ENCODE results near the gene SREBF2.

The SREBF2 gene

DNA sequence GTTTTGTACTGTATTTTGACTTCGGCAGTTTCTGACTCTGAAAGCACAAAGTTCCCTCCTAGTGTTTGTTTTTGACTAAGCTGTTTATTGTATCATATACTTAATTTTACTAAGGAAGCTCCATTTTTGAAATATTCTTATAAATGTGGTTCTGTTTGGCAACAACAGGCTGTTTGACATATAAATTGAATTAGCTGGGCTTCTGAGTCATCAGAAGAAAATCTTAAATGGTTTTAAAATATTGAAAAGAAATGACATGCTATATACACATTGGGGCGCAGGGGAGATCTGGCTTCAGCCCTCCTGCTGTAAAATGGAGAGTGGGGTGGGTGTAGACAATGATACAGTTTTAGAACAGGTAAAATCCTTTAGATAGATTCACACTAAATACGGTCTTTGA is 43.4 kb downstream of the SREBF2 start:
- no peaks in the 10 kb centered on the region for H3K27me3 ChIP-seq (ENCODE audit: insufficient read depth, poor library complexity, severe bottlenecking)
- DNase-seq (ENCODE audit: low read depth in 1 of 2, low spot score in 1 of 2), result no peak
- H3K27ac ChIP-seq (replicated peaks), result no peak overlapping the region
- TF ChIP-seq POLR2AphosphoS5 (IDR thresholded peaks at IDR 0.05; ENCODE audit: low read depth) (no peak), SPI1 (IDR thresholded peaks at IDR 0.05; ENCODE audit: borderline replicate concordance, low read depth) (no peak), GABPA (IDR thresholded peaks at IDR 0.05; ENCODE audit: low read depth) (no peak)
- TF ChIP-seq, protein P1, sequence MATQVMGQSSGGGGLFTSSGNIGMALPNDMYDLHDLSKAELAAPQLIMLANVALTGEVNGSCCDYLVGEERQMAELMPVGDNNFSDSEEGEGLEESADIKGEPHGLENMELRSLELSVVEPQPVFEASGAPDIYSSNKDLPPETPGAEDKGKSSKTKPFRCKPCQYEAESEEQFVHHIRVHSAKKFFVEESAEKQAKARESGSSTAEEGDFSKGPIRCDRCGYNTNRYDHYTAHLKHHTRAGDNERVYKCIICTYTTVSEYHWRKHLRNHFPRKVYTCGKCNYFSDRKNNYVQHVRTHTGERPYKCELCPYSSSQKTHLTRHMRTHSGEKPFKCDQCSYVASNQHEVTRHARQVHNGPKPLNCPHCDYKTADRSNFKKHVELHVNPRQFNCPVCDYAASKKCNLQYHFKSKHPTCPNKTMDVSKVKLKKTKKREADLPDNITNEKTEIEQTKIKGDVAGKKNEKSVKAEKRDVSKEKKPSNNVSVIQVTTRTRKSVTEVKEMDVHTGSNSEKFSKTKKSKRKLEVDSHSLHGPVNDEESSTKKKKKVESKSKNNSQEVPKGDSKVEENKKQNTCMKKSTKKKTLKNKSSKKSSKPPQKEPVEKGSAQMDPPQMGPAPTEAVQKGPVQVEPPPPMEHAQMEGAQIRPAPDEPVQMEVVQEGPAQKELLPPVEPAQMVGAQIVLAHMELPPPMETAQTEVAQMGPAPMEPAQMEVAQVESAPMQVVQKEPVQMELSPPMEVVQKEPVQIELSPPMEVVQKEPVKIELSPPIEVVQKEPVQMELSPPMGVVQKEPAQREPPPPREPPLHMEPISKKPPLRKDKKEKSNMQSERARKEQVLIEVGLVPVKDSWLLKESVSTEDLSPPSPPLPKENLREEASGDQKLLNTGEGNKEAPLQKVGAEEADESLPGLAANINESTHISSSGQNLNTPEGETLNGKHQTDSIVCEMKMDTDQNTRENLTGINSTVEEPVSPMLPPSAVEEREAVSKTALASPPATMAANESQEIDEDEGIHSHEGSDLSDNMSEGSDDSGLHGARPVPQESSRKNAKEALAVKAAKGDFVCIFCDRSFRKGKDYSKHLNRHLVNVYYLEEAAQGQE (IDR thresholded peaks at IDR 0.05; ENCODE audit: insufficient replicate concordance, low read depth), result no peak
- TF ChIP-seq, protein P2, sequence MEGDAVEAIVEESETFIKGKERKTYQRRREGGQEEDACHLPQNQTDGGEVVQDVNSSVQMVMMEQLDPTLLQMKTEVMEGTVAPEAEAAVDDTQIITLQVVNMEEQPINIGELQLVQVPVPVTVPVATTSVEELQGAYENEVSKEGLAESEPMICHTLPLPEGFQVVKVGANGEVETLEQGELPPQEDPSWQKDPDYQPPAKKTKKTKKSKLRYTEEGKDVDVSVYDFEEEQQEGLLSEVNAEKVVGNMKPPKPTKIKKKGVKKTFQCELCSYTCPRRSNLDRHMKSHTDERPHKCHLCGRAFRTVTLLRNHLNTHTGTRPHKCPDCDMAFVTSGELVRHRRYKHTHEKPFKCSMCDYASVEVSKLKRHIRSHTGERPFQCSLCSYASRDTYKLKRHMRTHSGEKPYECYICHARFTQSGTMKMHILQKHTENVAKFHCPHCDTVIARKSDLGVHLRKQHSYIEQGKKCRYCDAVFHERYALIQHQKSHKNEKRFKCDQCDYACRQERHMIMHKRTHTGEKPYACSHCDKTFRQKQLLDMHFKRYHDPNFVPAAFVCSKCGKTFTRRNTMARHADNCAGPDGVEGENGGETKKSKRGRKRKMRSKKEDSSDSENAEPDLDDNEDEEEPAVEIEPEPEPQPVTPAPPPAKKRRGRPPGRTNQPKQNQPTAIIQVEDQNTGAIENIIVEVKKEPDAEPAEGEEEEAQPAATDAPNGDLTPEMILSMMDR (IDR thresholded peaks at IDR 0.05; ENCODE audit: insufficient read depth, low read length), result no peak
- H3K4me3 ChIP-seq (replicated peaks; ENCODE audit: insufficient read depth, low read length), result no peak overlapping the region

DNA sequence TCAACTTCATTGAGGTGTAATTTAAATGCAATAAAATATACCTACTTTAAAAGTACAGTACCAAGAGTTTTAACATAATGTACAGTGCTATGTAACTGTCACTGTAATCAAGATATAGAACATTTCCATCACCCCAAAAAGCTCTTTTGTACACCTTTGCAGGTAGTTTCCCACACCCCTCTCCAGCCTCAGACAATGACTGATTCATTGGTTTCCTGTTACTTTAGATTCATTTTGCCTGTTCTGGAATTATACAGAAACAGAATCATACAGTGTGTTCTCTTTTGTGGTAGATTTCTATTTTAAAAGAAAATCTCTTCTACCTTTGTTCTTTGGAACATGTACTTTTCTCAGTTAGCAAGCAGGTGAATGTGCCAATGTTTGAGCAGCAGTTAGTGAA is 43.8 kb downstream of the SREBF2 start:
- no peaks in the 10 kb centered on the region for H3K27me3 ChIP-seq (ENCODE audit: insufficient read depth, poor library complexity, severe bottlenecking)
- TF ChIP-seq SPI1 (IDR thresholded peaks at IDR 0.05; ENCODE audit: borderline replicate concordance, low read depth) (no peak), GABPA (IDR thresholded peaks at IDR 0.05; ENCODE audit: low read depth) (no peak), POLR2AphosphoS5 (IDR thresholded peaks at IDR 0.05; ENCODE audit: low read depth) (no peak)
- TF ChIP-seq, protein P1 (IDR thresholded peaks at IDR 0.05; ENCODE audit: insufficient replicate concordance, low read depth), result no peak
- TF ChIP-seq, protein P2 (IDR thresholded peaks at IDR 0.05; ENCODE audit: insufficient read depth, low read length), result no peak
- no peak for DNase-seq (ENCODE audit: low read depth in 1 of 2, low spot score in 1 of 2)
- no peak overlapping the region for H3K4me3 ChIP-seq (replicated peaks; ENCODE audit: insufficient read depth, low read length)
- H3K27ac ChIP-seq (replicated peaks), result no peak overlapping the region

DNA sequence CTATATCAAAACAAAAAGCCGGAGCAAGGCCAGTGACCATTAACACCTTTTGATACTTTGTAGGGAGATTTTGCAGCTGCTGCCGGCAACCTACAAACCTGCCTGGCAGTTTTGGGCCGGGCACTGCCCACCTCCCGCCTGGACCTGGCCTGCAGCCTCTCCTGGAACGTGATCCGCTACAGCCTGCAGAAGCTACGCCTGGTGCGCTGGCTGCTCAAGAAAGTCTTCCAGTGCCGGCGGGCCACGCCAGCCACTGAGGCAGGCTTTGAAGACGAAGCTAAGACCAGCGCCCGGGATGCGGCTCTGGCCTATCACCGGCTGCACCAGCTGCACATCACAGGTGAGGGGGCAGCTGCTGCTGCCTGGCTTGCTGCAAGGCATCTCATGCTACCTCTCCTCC is 47.7 kb downstream of the SREBF2 start:
- H3K27me3 ChIP-seq (ENCODE audit: insufficient read depth, poor library complexity, severe bottlenecking), result no peaks in the 10 kb centered on the region
- no peak overlapping the region for H3K4me3 ChIP-seq (replicated peaks; ENCODE audit: insufficient read depth, low read length)
- no peak overlapping the region for H3K27ac ChIP-seq (replicated peaks)

More for the DNA sequence above, 47.7 kb downstream of the SREBF2 start:
- no peak for DNase-seq (ENCODE audit: low read depth in 1 of 2, low spot score in 1 of 2)
- TF ChIP-seq SPI1 (IDR thresholded peaks at IDR 0.05; ENCODE audit: borderline replicate concordance, low read depth), result no peak
- TF ChIP-seq, protein P2 (IDR thresholded peaks at IDR 0.05; ENCODE audit: insufficient read depth, low read length), result no peak
- TF ChIP-seq POLR2AphosphoS5 (IDR thresholded peaks at IDR 0.05; ENCODE audit: low read depth), result no peak
- no peak for TF ChIP-seq GABPA (IDR thresholded peaks at IDR 0.05; ENCODE audit: low read depth)
- TF ChIP-seq, protein P1 (IDR thresholded peaks at IDR 0.05; ENCODE audit: insufficient replicate concordance, low read depth), result no peak

Measured in HL-60 (cell line).